ENCODE results near the gene ADGRE3. TPM values are rescaled to one million over a fixed set of nuclear protein-coding genes. Genes with fewer than 3 reads are reported as not detected.
A peak's percentile ranks its signal among the peaks of the same experiment; 100 is the strongest.

Gene ADGRE3
- total RNA-seq, 1 experiment from 2014 or later = not detected

GRCh38 chr19:14577885-14578427 is 96.7 kb downstream of the ADGRE3 start:
- H3K18ac ChIP-seq (ENCODE audit: insufficient read length, low read depth, low read length) = no peak overlapping the region
- no peak overlapping the region for H3K4me2 ChIP-seq (ENCODE audit: insufficient read depth, insufficient read length, low read length)
- H4K91ac ChIP-seq (ENCODE audit: insufficient read length, low read depth, low read length) = no peak overlapping the region
- H2BK5ac ChIP-seq (ENCODE audit: insufficient read length, low read length) = no peak overlapping the region
- no peak overlapping the region for H2BK20ac ChIP-seq (ENCODE audit: low read depth, low read length, poor library complexity, severe bottlenecking)
- no peak overlapping the region for H4K8ac ChIP-seq (replicated peaks; ENCODE audit: insufficient read length, low read depth, low read length)
- no peak overlapping the region for H3K4ac ChIP-seq (ENCODE audit: low read depth, low read length)
- H3K27ac Mint-ChIP-seq = peak overlapping the region in 1 of 3 experiments; percentile 28; a peak in 1 of 7 replicates
- H2BK120ac ChIP-seq (ENCODE audit: low read depth, low read length, poor library complexity, severe bottlenecking) = no peak overlapping the region
- H3K4me1 Mint-ChIP-seq = peaks cover 2 to 3% of the 10 kb centered on the region in 2 experiments; a peak in 3 of 4 replicates
- H3K56ac ChIP-seq (ENCODE audit: insufficient read length, low read depth, low read length) = no peak overlapping the region
- H3K4me1 ChIP-seq (ENCODE audit: insufficient read depth, low read length) = no peaks in the 10 kb centered on the region
- peak; percentile 69 for DNase-seq
- H3K9me3 ChIP-seq (ENCODE audit: control insufficient read depth, low read depth, low read length) = no peaks in the 10 kb centered on the region
- no peak overlapping the region for H2BK15ac ChIP-seq (ENCODE audit: low read depth, low read length)
- no peak overlapping the region for H3K4me3 Mint-ChIP-seq
- TF ChIP-seq CTCF (conservative IDR thresholded peaks at IDR 0.05) = no peak
- H3K36me3 Mint-ChIP-seq (ENCODE audit: insufficient read depth in 1 of 3, low read depth in 3 of 3) = no peaks in the 10 kb centered on the region
- H3K9me3 Mint-ChIP-seq = peaks cover 0 to 21% of the 10 kb centered on the region in 2 experiments; a peak in 2 of 5 replicates
- no peak overlapping the region for H3T11ph ChIP-seq (ENCODE audit: low read length)
- no peaks in the 10 kb centered on the region for H3K27me3 Mint-ChIP-seq (ENCODE audit: low read depth)
- no peak overlapping the region for H2BK12ac ChIP-seq (ENCODE audit: insufficient read length, low read depth, low read length)
- no peaks in the 10 kb centered on the region for H4K20me1 ChIP-seq (ENCODE audit: control insufficient read depth, insufficient read depth, insufficient read length)
- no peak overlapping the region for H2AFZ ChIP-seq (ENCODE audit: low read length)
- H2AK5ac ChIP-seq (ENCODE audit: insufficient read length, low read length) = no peak overlapping the region
- no peaks in the 10 kb centered on the region for H3K23me2 ChIP-seq (ENCODE audit: insufficient read length, low read depth, low read length, poor library complexity, severe bottlenecking)
- no peak overlapping the region for H4K5ac ChIP-seq (ENCODE audit: insufficient read length, low read depth, low read length)
- no CpG with 5 or more reads among the region's 6 CpGs for WGBS (ENCODE audit: extremely low coverage, insufficient read length, low lambda C conversion rate)
- no peaks in the 10 kb centered on the region for H3K79me2 ChIP-seq (ENCODE audit: insufficient read depth, low read length)
- H3K27ac ChIP-seq (ENCODE audit: insufficient read length, low read depth, low read length) = no peak overlapping the region
- no peaks in the 10 kb centered on the region for H3K79me1 ChIP-seq (ENCODE audit: insufficient read depth, low read depth, low read length, poor library complexity, severe bottlenecking)
- H3K27me3 ChIP-seq (ENCODE audit: insufficient read depth, low read length) = no peaks in the 10 kb centered on the region
- no peak overlapping the region for H3K23ac ChIP-seq (ENCODE audit: insufficient read length, low read depth, low read length)
- no peak overlapping the region for H3K9ac ChIP-seq (ENCODE audit: extremely low read depth, insufficient read length, low read length)
- no peak overlapping the region for H3K14ac ChIP-seq (ENCODE audit: insufficient read depth, low read length)

All from H9 (cell line).